A549 (cell line): ENCODE data around the gene SLC24A1.

Experiments used
- CBX2 ChIP-seq: fragments of 200-600 bp; sonication (generic); IDR thresholded peaks from 2 replicates; pipeline ENCODE4 v1.6.1; 2016; ENCODE audit warnings: low read depth, mild to moderate bottlenecking, borderline replicate concordance
- CBX8 ChIP-seq: fragments of 200-600 bp; sonication (generic); IDR thresholded peaks from 2 replicates; pipeline ENCODE4 v1.6.1; 2016
- CHD2 ChIP-seq: fragments of 150-350 bp; IDR thresholded peaks from 2 replicates; pipeline ENCODE4 v1.6.1; 2014; ENCODE audit warnings: low read length; ENCODE audit not compliant: partially characterized antibody
- CTCF ChIP-seq: fragments of >200 bp; sonication (Bioruptor Twin); formaldehyde crosslinking; IDR thresholded peaks from 3 replicates; pipeline ENCODE4 v1.5.1; 2016
- EP300 ChIP-seq, 2 experiments: fragments of >200 bp; sonication (Bioruptor Twin); formaldehyde crosslinking; IDR thresholded peaks; 2 replicates in 1 of 2; 3 replicates in 1 of 2; pipeline ENCODE4 v1.6.1; 2016 to 2017
- GATA3 ChIP-seq: IDR thresholded peaks from 2 replicates; pipeline ENCODE4 v1.6.1; 2012; ENCODE audit warnings: borderline replicate concordance
- HOXB5 ChIP-seq: fragments of 250-450 bp; sonication (Bioruptor Pico); IDR thresholded peaks from 2 replicates; pipeline ENCODE4 v1.5.0; 2020; ENCODE audit warnings: mild to moderate bottlenecking, moderate library complexity
- KDM5A ChIP-seq: fragments of 200-600 bp; sonication (generic); IDR thresholded peaks from 2 replicates; pipeline ENCODE4 v1.6.1; 2016; ENCODE audit warnings: antibody characterized with exemption, mild to moderate bottlenecking
- NR3C1 ChIP-seq: fragments of >200 bp; sonication (Bioruptor Twin); formaldehyde crosslinking; IDR thresholded peaks from 3 replicates; pipeline ENCODE4 v1.6.1; 2017
- POLR2A ChIP-seq: IDR thresholded peaks from 2 replicates; pipeline ENCODE4 v1.6.1; 2012; ENCODE audit warnings: mild to moderate bottlenecking, low read length
- REST ChIP-seq: fragments of 200-600 bp; sonication (generic); IDR thresholded peaks from 2 replicates; pipeline ENCODE4 v1.6.1; 2016; ENCODE audit warnings: antibody characterized with exemption, mild to moderate bottlenecking, moderate library complexity
- RFX5 ChIP-seq: fragments of 450-650 bp; IDR thresholded peaks from 2 replicates; pipeline ENCODE4 v1.7.1; 2014; ENCODE audit warnings: antibody characterized with exemption, mild to moderate bottlenecking, moderate library complexity
- SMC3 ChIP-seq: fragments of >200 bp; sonication (Bioruptor Twin); formaldehyde crosslinking; IDR thresholded peaks from 3 replicates; pipeline ENCODE4 v1.6.1; 2018; ENCODE audit warnings: inconsistent platforms
- ZNF302 ChIP-seq: fragments of 250-450 bp; sonication (Bioruptor Pico); IDR thresholded peaks from 2 replicates; pipeline ENCODE4 v1.9.0; 2021; ENCODE audit warnings: inconsistent platforms, mild to moderate bottlenecking, moderate library complexity

GRCh38 chr15:65663521-65663920, 41.8 kb downstream of the SLC24A1 start:
- no peak for TF ChIP-seq CTCF
- TF ChIP-seq CBX2: no peak
- no peak for TF ChIP-seq EP300 (IDR thresholded peaks at IDR 0.05)
- TF ChIP-seq KDM5A: no peak
- no peak for TF ChIP-seq HOXB5 (CRISPR knock-in tag)
- no peak for TF ChIP-seq CHD2
- TF ChIP-seq SMC3: no peak
- TF ChIP-seq ZNF302 (CRISPR knock-in tag): no peak
- TF ChIP-seq CBX8: no peak
- TF ChIP-seq NR3C1: no peak
- no peak for TF ChIP-seq GATA3
- no peak for TF ChIP-seq REST
- TF ChIP-seq RFX5: no peak
- TF ChIP-seq POLR2A: no peak
